Testis (tissue), 2 donors: Measurements from ENCODE around the gene MEGF6.

Experiments used
- POLR2A ChIP-seq: fragments of 450-650 bp; IDR thresholded peaks from one replicate; pipeline ENCODE4 v1.6.1; 2017; ENCODE audit warnings: antibody characterized with exemption, mild to moderate bottlenecking, moderate library complexity
- TF ChIP-seq, protein P1 (sequence below), 3 experiments: fragments of 450-650 bp in 2 of 3; fragments of 200-600 bp in 1 of 3; sonication (generic) in 1 of 3; IDR thresholded peaks; one replicate each; pipeline ENCODE4 v1.5.1; 2016 to 2019; ENCODE audit warnings: antibody characterized with exemption in 3 of 3, mild to moderate bottlenecking in 2 of 3, moderate library complexity in 1 of 3

GRCh38 chr1:3606779-3607702, 4.3 kb downstream of the MEGF6 start:
- TF ChIP-seq, protein P1, sequence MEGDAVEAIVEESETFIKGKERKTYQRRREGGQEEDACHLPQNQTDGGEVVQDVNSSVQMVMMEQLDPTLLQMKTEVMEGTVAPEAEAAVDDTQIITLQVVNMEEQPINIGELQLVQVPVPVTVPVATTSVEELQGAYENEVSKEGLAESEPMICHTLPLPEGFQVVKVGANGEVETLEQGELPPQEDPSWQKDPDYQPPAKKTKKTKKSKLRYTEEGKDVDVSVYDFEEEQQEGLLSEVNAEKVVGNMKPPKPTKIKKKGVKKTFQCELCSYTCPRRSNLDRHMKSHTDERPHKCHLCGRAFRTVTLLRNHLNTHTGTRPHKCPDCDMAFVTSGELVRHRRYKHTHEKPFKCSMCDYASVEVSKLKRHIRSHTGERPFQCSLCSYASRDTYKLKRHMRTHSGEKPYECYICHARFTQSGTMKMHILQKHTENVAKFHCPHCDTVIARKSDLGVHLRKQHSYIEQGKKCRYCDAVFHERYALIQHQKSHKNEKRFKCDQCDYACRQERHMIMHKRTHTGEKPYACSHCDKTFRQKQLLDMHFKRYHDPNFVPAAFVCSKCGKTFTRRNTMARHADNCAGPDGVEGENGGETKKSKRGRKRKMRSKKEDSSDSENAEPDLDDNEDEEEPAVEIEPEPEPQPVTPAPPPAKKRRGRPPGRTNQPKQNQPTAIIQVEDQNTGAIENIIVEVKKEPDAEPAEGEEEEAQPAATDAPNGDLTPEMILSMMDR (IDR thresholded peaks at IDR 0.05), result no peak
- TF ChIP-seq POLR2A, result no peak
